H1 (cell line): ENCODE data around the gene CKLF. TPM values are rescaled to one million over a fixed set of nuclear protein-coding genes. Genes with fewer than 3 reads are reported as not detected.

Source experiments
- CTCF ChIA-PET: fragments of 300-600 bp; sonication (Branson Sonifier 250); formaldehyde crosslinking; loops from one replicate; lab custom pipeline; 2021; ENCODE audit not compliant: partially characterized antibody; lab: Charles Lee
- POLR2A ChIA-PET: fragments of 300-600 bp; sonication (Branson Sonifier 250); formaldehyde crosslinking; loops from one replicate; lab custom pipeline; 2021; ENCODE audit warnings: inconsistent platforms; ENCODE audit not compliant: partially characterized antibody; lab: Charles Lee
- DNase-seq, 2 experiments: peaks; one replicate each; pipeline versions ENCODE4 v3.0.0 to v3.0.0-alpha.2; 2010 to 2022; ENCODE audit warnings: low spot score in 2 of 2, low read depth in 1 of 2, mixed read lengths in 1 of 2
- FAIRE-seq: peaks from 2 replicates; lab custom pipeline; 2011; peaks lifted over from hg19 to GRCh38; lab: Jason Lieb, UNC
- H2AFZ ChIP-seq: 2 replicates; pipeline ENCODE4 v1.8.1; 2012; ENCODE audit warnings: low read length, inconsistent platforms
- H2AK5ac ChIP-seq: 2 replicates; pipeline ENCODE4 v1.6.1; 2013; ENCODE audit warnings: low read depth, low read length
- H2BK120ac ChIP-seq: replicated peaks from 2 replicates; pipeline ENCODE3; 2013; ENCODE audit warnings: low read depth, low read length, inconsistent platforms
- H2BK12ac ChIP-seq: 2 replicates; pipeline ENCODE4 v1.6.1; 2013; ENCODE audit warnings: low read depth, low read length
- H2BK15ac ChIP-seq: 2 replicates; pipeline ENCODE4 v1.6.1; 2013; ENCODE audit warnings: low read length
- H2BK20ac ChIP-seq: 2 replicates; pipeline ENCODE4 v1.6.1; 2013; ENCODE audit warnings: low read length
- H2BK5ac ChIP-seq: 2 replicates; pipeline ENCODE4 v1.6.1; 2013; ENCODE audit warnings: low read depth, low read length
- H3K14ac ChIP-seq: 2 replicates; pipeline ENCODE4 v1.6.1; 2013; ENCODE audit warnings: inconsistent platforms; ENCODE audit not compliant: insufficient read length
- H3K18ac ChIP-seq: 2 replicates; pipeline ENCODE4 v1.6.1; 2013; ENCODE audit warnings: low read length; ENCODE audit errors: extremely low read depth
- H3K23ac ChIP-seq: 2 replicates; pipeline ENCODE4 v1.6.1; 2013; ENCODE audit warnings: inconsistent platforms; ENCODE audit not compliant: insufficient read length
- H3K23me2 ChIP-seq: 2 replicates; pipeline ENCODE4 v1.6.1; 2013; ENCODE audit warnings: low read depth, low read length
- H3K27ac ChIP-seq: 2 replicates; pipeline ENCODE4 v1.6.1; 2011; ENCODE audit warnings: low read depth, low read length, inconsistent platforms
- H3K27me3 ChIP-seq, 4 experiments: replicated peaks in 1 of 4; 1 replicate in 1 of 4; 2 replicates in 3 of 4; pipeline versions ENCODE4 v1.6.1 to v1.8.1; 2011 to 2013; ENCODE audit warnings: low read length in 3 of 4, mild to moderate bottlenecking in 3 of 4, inconsistent platforms in 2 of 4, mixed read lengths in 2 of 4, moderate library complexity in 1 of 4; ENCODE audit not compliant: control insufficient read depth in 3 of 4, insufficient read depth in 3 of 4; ENCODE audit errors: extremely low read depth in 1 of 4
- H3K36me3 ChIP-seq, 4 experiments: 2 replicates each; pipeline versions ENCODE4 v1.6.1 to v1.8.1; 2011 to 2013; ENCODE audit warnings: mild to moderate bottlenecking in 4 of 4, low read length in 3 of 4, moderate library complexity in 2 of 4, control low read depth in 1 of 4, inconsistent platforms in 1 of 4; ENCODE audit not compliant: insufficient read depth in 4 of 4, control insufficient read depth in 2 of 4
- H3K4ac ChIP-seq: replicated peaks from 2 replicates; pipeline ENCODE3; 2013; ENCODE audit warnings: low read length, low read depth, mixed read lengths, inconsistent platforms; ENCODE audit not compliant: insufficient read length
- H3K4me1 ChIP-seq, 4 experiments: replicated peaks in 1 of 4; 1 replicate in 1 of 4; 2 replicates in 3 of 4; pipeline versions ENCODE4 v1.6.1 to v1.8.1; 2011 to 2013; ENCODE audit warnings: low read length in 3 of 4, inconsistent platforms in 2 of 4, mixed read lengths in 1 of 4; ENCODE audit not compliant: insufficient read depth in 4 of 4, control insufficient read depth in 3 of 4
- H3K4me2 ChIP-seq, 2 experiments: 2 replicates each; pipeline versions ENCODE4 v1.6.1 to v1.8.1; 2011 to 2013; ENCODE audit warnings: low read depth in 2 of 2, low read length in 2 of 2, control low read depth in 1 of 2, inconsistent platforms in 1 of 2, mild to moderate bottlenecking in 1 of 2; ENCODE audit not compliant: insufficient read depth in 1 of 2
- H3K4me3 ChIP-seq, 4 experiments: fragments of 200-600, 300-600 bp in 1 of 4; sonication (generic), shearing (Covaris generic), sonication (Bioruptor Twin) in 1 of 4; 2 replicates each; pipeline versions ENCODE4 v1.5.1 to v1.8.1; 2011 to 2016; ENCODE audit warnings: low read length in 4 of 4, low read depth in 3 of 4, control low read depth in 2 of 4, inconsistent platforms in 2 of 4, mild to moderate bottlenecking in 2 of 4, mixed read lengths in 1 of 4, moderate library complexity in 1 of 4; ENCODE audit not compliant: insufficient read depth in 2 of 4; ENCODE audit errors: extremely low read depth in 1 of 4
- H3K56ac ChIP-seq: replicated peaks from 2 replicates; pipeline ENCODE3; 2013; ENCODE audit warnings: low read depth, mild to moderate bottlenecking, mixed read lengths, low read length, inconsistent platforms; ENCODE audit not compliant: insufficient read length
- H3K79me1 ChIP-seq: 2 replicates; pipeline ENCODE4 v1.6.1; 2013; ENCODE audit warnings: low read depth, low read length, control low read depth
- H3K79me2 ChIP-seq, 2 experiments: 2 replicates each; pipeline versions ENCODE4 v1.6.1 to v1.8.1; 2012 to 2013; ENCODE audit warnings: low read length in 2 of 2, mild to moderate bottlenecking in 2 of 2, inconsistent platforms in 1 of 2; ENCODE audit not compliant: insufficient read depth in 2 of 2, control insufficient read depth in 1 of 2
- H3K9ac ChIP-seq, 4 experiments: replicated peaks in 1 of 4; 1 replicate in 1 of 4; 2 replicates in 3 of 4; pipeline versions ENCODE4 v1.6.1 to v1.8.1; 2011 to 2013; ENCODE audit warnings: low read depth in 3 of 4, low read length in 3 of 4, control low read depth in 2 of 4, mild to moderate bottlenecking in 2 of 4, moderate library complexity in 2 of 4, inconsistent platforms in 1 of 4; ENCODE audit errors: extremely low read depth in 1 of 4
- H3K9me3 ChIP-seq, 2 experiments: 2 replicates each; pipeline versions ENCODE4 v1.6.1 to v1.8.1; 2012 to 2013; ENCODE audit warnings: mild to moderate bottlenecking in 2 of 2, moderate library complexity in 2 of 2, control low read depth in 1 of 2, inconsistent platforms in 1 of 2, low read depth in 1 of 2, low read length in 1 of 2, mixed read lengths in 1 of 2; ENCODE audit not compliant: insufficient read depth in 2 of 2
- H4K20me1 ChIP-seq, 2 experiments: replicated peaks in 1 of 2; 2 replicates each; pipeline versions ENCODE3 to v1.8.1; 2011 to 2013; ENCODE audit warnings: inconsistent platforms in 2 of 2, low read length in 2 of 2, mild to moderate bottlenecking in 1 of 2; ENCODE audit not compliant: insufficient read depth in 2 of 2, control insufficient read depth in 1 of 2
- H4K5ac ChIP-seq: 2 replicates; pipeline ENCODE4 v1.6.1; 2013; ENCODE audit warnings: low read length, low read depth, mixed read lengths, inconsistent platforms; ENCODE audit not compliant: insufficient read length
- H4K8ac ChIP-seq: 2 replicates; pipeline ENCODE4 v1.8.0; 2013; ENCODE audit warnings: mild to moderate bottlenecking, moderate library complexity, low read length, inconsistent platforms; ENCODE audit not compliant: insufficient read depth; ENCODE audit errors: extremely low read depth
- H4K91ac ChIP-seq: replicated peaks from 2 replicates; pipeline ENCODE3; 2013; ENCODE audit warnings: low read length, mixed read lengths, inconsistent platforms; ENCODE audit not compliant: insufficient read length
- ASH2L ChIP-seq: fragments of 200-600, 300-600 bp; sonication (generic); IDR thresholded peaks from one replicate; pipeline ENCODE4 v1.7.1; 2017; ENCODE audit warnings: low read length
- CTCF ChIP-seq, 3 experiments: IDR thresholded peaks; 1 replicate in 2 of 3; 2 replicates in 1 of 3; pipeline versions ENCODE4 v1.5.1 to v1.6.1; 2011; ENCODE audit warnings: low read length in 3 of 3, mild to moderate bottlenecking in 3 of 3, inconsistent platforms in 2 of 3, low read depth in 1 of 3, moderate library complexity in 1 of 3; ENCODE audit not compliant: insufficient read depth in 1 of 3; ENCODE audit errors: control extremely low read depth in 1 of 3
- GABPA ChIP-seq: IDR thresholded peaks from 2 replicates; pipeline ENCODE4 v1.6.1; 2011; ENCODE audit warnings: mild to moderate bottlenecking, low read length, moderate library complexity, borderline replicate concordance; ENCODE audit not compliant: insufficient read depth
- HDAC6 ChIP-seq: IDR thresholded peaks from one replicate; pipeline ENCODE4 v1.7.1; 2012; ENCODE audit warnings: low read depth, mild to moderate bottlenecking, inconsistent platforms, low read length, moderate library complexity
- POU5F1 ChIP-seq: IDR thresholded peaks from 2 replicates; pipeline ENCODE4 v1.6.1; 2011; ENCODE audit warnings: low read depth, mild to moderate bottlenecking, low read length, moderate library complexity
- SP2 ChIP-seq: IDR thresholded peaks from 2 replicates; pipeline ENCODE4 v1.6.1; 2012; ENCODE audit warnings: mild to moderate bottlenecking, low read length, inconsistent platforms
- SRF ChIP-seq: IDR thresholded peaks from 2 replicates; pipeline ENCODE4 v1.6.1; 2011; ENCODE audit warnings: mild to moderate bottlenecking, low read depth, low read length, moderate library complexity
- WGBS, 2 experiments: shearing (Covaris generic) in 1 of 2; methylation state at CpG; one replicate each; pipeline versions ENCODE4 v1.1.6 to v1.1.7; 2013 to 2015; ENCODE audit warnings: low lambda C conversion rate in 2 of 2, mixed read lengths in 2 of 2, inconsistent platforms in 1 of 2, low coverage in 1 of 2, missing lambda C conversion rate in 1 of 2; ENCODE audit not compliant: insufficient replicate concordance in 2 of 2, insufficient coverage in 1 of 2, insufficient read length in 1 of 2; ENCODE audit errors: extremely low coverage in 1 of 2, missing lambda C conversion rate in 1 of 2; 5-methylcytosine and 5-hydroxymethylcytosine counted together
- polyA plus RNA-seq, 7 experiments: library from polyadenylated mRNA; depleted of rRNA in 3 of 7; stranded (reverse) in 5 of 7; unstranded in 2 of 7; fragments of >200 nt in 5 of 7; fragments of 200-250 nt in 2 of 7; gene quantifications; 1 replicate in 5 of 7; 2 replicates in 1 of 7; 4 replicates in 1 of 7; pipeline versions ENCODE4 v1.2.1 to v1.2.3, GENCODE V29; 2011 to 2013; ENCODE audit warnings: missing spikeins in 2 of 7, mixed read lengths in 2 of 7
- total RNA-seq: library from RNA; stranded (reverse); fragmentation: NEBNext Ultra II Directional; extraction: Animal tissue kit (Norgen Biotek cat#: 25700); gene quantifications from 2 replicates; pipeline ENCODE4 v1.2.1, GENCODE V29; 2021

Gene CKLF
- total and polyA plus RNA-seq, 2 of the 8 experiments (the other 6 are each of a cell fraction or from before 2014, with no cell fraction given) = 21.1 to 63.5 TPM

GRCh38 chr16:66576296-66576695, 23.9 kb downstream of the CKLF start:
- WGBS, 2 experiments = 93% methylated on average over 5 of the region's 5 CpGs; no CpG with 5 or more reads in 1 of the 2 experiments
- no peaks in the 10 kb centered on the region for H3K9me3 ChIP-seq
- no peak overlapping the region for H2BK120ac ChIP-seq
- H3K79me2 ChIP-seq = no peaks in the 10 kb centered on the region
- H3K18ac ChIP-seq = no peak overlapping the region
- ChIA-PET CTCF (interaction anchor here (1.1 to 6.8 kb wide), 3 partner anchors 13 to 291 kb away, joined by 3 to 30 read pairs (median 5); no protein-coding TSS in a partner anchor), POLR2A (interaction anchor here (1.7 kb wide), 1 partner anchor 12 kb away, joined by 4 read pairs; no protein-coding TSS in a partner anchor)
- no peak overlapping the region for H3K14ac ChIP-seq
- H4K8ac ChIP-seq = no peak overlapping the region
- FAIRE-seq (no peak), DNase-seq (no peak)
- no peak overlapping the region for H2BK20ac ChIP-seq
- H3K4me2 ChIP-seq = no peak overlapping the region
- no peaks in the 10 kb centered on the region for H3K36me3 ChIP-seq
- no peak overlapping the region for H4K5ac ChIP-seq
- H2BK12ac ChIP-seq = no peak overlapping the region
- H2BK15ac ChIP-seq = no peak overlapping the region
- H3K4me1 ChIP-seq = peaks cover 0 to 10% (median 9%) of the 10 kb centered on the region in 4 experiments
- H3K4ac ChIP-seq = no peak overlapping the region
- H4K91ac ChIP-seq = no peak overlapping the region
- H3K27me3 ChIP-seq = peaks cover 19 to 30% (median 26%) of the 10 kb centered on the region in 4 experiments
- no peak overlapping the region for H3K56ac ChIP-seq
- H2AK5ac ChIP-seq = no peak overlapping the region
- H4K20me1 ChIP-seq = no peaks in the 10 kb centered on the region
- peaks cover 4% of the 10 kb centered on the region for H3K23me2 ChIP-seq
- H3K4me3 ChIP-seq = no peak overlapping the region
- no peak overlapping the region for H2AFZ ChIP-seq
- H3K27ac ChIP-seq = no peak overlapping the region
- no peak overlapping the region for H2BK5ac ChIP-seq
- no peak overlapping the region for H3K9ac ChIP-seq
- no peaks in the 10 kb centered on the region for H3K79me1 ChIP-seq
- no peak overlapping the region for H3K23ac ChIP-seq
- TF ChIP-seq POU5F1 = no peak
- TF ChIP-seq SRF = no peak
- TF ChIP-seq ASH2L = no peak
- no peak for TF ChIP-seq GABPA
- no peak for TF ChIP-seq HDAC6
- no peak for TF ChIP-seq CTCF (IDR thresholded peaks at IDR 0.05; ENCODE audit: control extremely low read depth in 1 of 3, insufficient read depth in 1 of 3, low read depth in 1 of 3, low read length in 3 of 3)
- TF ChIP-seq SP2 = no peak
